C4-2B (cell line): ENCODE measurements around the gene PYROXD2.

Experiments
- ZFX ChIP-seq: fragments of 450-650 bp; IDR thresholded peaks from 2 replicates; pipeline ENCODE4 v1.6.1; 2017
- TF ChIP-seq, protein P1 (sequence below): fragments of 450-650 bp; conservative IDR thresholded peaks from 2 replicates; pipeline ENCODE4 v1.5.1; 2017; ENCODE audit warnings: mild to moderate bottlenecking

DNA sequence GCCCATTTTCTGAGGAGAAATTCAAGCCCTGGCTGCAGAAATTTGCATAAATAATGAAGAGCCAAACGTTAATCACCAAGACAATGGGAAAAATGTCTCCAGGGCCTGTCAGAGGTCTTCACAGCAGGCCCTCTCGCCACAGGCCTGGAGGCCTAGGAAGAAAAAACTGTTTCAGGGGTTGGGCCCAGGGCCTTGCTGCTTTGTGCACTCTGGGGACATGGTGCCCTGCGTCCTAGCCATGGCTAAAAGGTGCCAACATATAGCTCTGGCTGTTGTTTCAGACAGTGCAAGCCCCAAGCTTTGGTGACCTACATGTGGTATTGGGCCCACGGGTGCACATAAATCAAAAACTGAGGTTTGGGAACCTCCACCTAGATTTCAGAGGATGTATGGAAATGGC lies 23.7 kb upstream of the PYROXD2 start:
- TF ChIP-seq, protein P1, sequence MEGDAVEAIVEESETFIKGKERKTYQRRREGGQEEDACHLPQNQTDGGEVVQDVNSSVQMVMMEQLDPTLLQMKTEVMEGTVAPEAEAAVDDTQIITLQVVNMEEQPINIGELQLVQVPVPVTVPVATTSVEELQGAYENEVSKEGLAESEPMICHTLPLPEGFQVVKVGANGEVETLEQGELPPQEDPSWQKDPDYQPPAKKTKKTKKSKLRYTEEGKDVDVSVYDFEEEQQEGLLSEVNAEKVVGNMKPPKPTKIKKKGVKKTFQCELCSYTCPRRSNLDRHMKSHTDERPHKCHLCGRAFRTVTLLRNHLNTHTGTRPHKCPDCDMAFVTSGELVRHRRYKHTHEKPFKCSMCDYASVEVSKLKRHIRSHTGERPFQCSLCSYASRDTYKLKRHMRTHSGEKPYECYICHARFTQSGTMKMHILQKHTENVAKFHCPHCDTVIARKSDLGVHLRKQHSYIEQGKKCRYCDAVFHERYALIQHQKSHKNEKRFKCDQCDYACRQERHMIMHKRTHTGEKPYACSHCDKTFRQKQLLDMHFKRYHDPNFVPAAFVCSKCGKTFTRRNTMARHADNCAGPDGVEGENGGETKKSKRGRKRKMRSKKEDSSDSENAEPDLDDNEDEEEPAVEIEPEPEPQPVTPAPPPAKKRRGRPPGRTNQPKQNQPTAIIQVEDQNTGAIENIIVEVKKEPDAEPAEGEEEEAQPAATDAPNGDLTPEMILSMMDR = no peak
- TF ChIP-seq ZFX = no peak
